Urinary bladder (tissue), 4 donors: ENCODE measurements around the gene NHS. TPM values are rescaled to one million over a fixed set of nuclear protein-coding genes. Genes with fewer than 3 reads are reported as not detected.

ENCODE experiments used
- DNase-seq: peaks from one replicate; pipeline ENCODE4 v3.0.0-alpha.2; 2015; ENCODE audit errors: extremely low spot score
- H3K27ac ChIP-seq: one replicate; pipeline ENCODE4 v1.5.1; 2013; ENCODE audit warnings: low read depth, mild to moderate bottlenecking, moderate library complexity
- H3K36me3 ChIP-seq: one replicate; pipeline ENCODE4 v1.6.1; 2013; ENCODE audit warnings: mild to moderate bottlenecking, moderate library complexity; ENCODE audit not compliant: insufficient read depth
- H3K4me1 ChIP-seq: one replicate; pipeline ENCODE4 v1.6.1; 2013; ENCODE audit warnings: mild to moderate bottlenecking, moderate library complexity; ENCODE audit not compliant: insufficient read depth
- H3K4me3 ChIP-seq: one replicate; pipeline ENCODE4 v1.5.1; 2013; ENCODE audit warnings: low read depth, low read length
- WGBS: extraction: QIAGEN DNeasy Blood & Tissue Kit; methylation state at CpG from one replicate; pipeline ENCODE4 v1.1.7; 2013; 5-methylcytosine and 5-hydroxymethylcytosine counted together
- polyA plus RNA-seq: library from polyadenylated mRNA; stranded (reverse); fragments of 200-250 nt; gene quantifications from one replicate; pipeline ENCODE4 v1.2.3, GENCODE V29; 2013
- total RNA-seq: library from RNA; depleted of rRNA; stranded (reverse); fragments of >200 nt; gene quantifications from one replicate; pipeline ENCODE4 v1.2.3, GENCODE V29; 2014
- donor health status: healthy with polysubstance abuse.
- donor health status: healthy.

The NHS gene
- total and polyA plus RNA-seq, 2 donors = 4.2 to 7.8 TPM

GRCh38 chrX:17605676-17606075 is 230.7 kb downstream of the NHS start:
- no peak overlapping the region for H3K4me3 ChIP-seq
- H3K36me3 ChIP-seq = no peaks in the 10 kb centered on the region
- no peak for DNase-seq
- WGBS = 78% methylated on average over 3 of the region's 3 CpGs
- no peaks in the 10 kb centered on the region for H3K4me1 ChIP-seq
- H3K27ac ChIP-seq = no peak overlapping the region

DNA sequence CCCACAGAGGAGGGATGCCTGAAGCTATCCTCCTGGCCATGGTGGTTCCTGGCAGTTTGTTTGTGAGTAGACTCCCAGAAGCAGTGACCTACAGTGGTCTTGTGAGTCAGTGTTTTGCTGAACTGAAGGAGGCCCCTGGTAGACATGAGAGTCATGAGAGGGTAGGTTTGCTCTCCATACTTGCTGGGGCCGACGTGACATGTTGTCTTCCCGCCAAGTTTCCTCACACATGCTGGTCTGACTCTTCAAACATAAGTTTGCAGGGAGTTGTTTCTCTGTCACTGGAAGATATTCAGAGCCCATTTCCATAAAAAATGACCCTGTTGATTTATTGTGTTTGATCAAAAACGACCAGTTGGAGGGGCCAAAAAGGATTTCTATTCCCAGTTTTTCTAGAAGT is 231.2 kb downstream of the NHS start:
- H3K4me1 ChIP-seq = no peaks in the 10 kb centered on the region
- DNase-seq = no peak

DNA sequence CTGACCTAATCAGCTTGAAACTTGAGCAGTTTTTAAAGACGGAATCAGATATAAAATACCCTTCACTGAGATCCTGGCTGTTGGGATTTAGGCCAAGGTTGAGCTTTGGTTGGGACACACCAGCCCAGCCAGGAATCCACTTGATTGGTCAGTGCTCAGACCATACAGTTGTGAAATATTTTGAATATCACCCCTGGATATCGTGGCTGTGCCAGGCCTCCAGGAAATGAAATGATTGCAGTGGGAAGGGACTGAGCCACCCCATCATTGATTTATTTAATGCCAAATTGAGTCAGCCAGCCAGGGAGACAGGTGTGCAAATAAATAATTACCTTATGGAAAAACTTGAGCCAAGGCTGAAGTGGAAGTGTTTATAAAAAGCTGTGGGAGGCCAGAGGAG is 233.9 kb downstream of the NHS start:
- no peak for DNase-seq
- Histone ChIP-seq H3K4me3 (no peak overlapping the region), H3K36me3 (no peaks in the 10 kb centered on the region), H3K27ac (no peak overlapping the region), H3K4me1 (no peaks in the 10 kb centered on the region)
- WGBS = 76% methylated on average over 2 of the region's 2 CpGs

More for the DNA sequence above, 231.2 kb downstream of the NHS start:
- H3K4me3 ChIP-seq = no peak overlapping the region
- no peak overlapping the region for H3K27ac ChIP-seq
- WGBS = 52% methylated on average over 4 of the region's 4 CpGs
- H3K36me3 ChIP-seq = no peaks in the 10 kb centered on the region

DNA sequence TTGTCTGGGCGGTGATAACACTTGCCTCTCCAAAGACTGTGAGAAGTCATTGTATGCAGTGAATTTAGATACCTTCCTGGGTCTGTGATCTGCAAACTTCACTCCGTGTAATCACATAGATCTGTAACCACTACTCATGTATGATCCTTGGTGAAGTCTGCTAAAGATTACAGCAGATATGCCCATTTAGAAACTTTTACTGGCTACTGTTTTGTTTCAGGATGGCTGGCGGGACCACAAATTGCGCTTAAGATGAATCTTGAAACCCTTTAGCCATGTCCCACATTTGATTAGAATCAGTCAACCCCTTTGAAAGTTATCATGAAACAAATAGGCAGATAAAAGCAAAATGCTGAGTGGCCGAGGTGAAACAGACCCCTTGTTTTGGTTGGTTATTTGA is 235.8 kb downstream of the NHS start:
- no peaks in the 10 kb centered on the region for H3K4me1 ChIP-seq
- H3K27ac ChIP-seq = no peak overlapping the region
- WGBS = 90% methylated on average over 5 of the region's 5 CpGs
- no peak overlapping the region for H3K4me3 ChIP-seq
- H3K36me3 ChIP-seq = no peaks in the 10 kb centered on the region
- no peak for DNase-seq

DNA sequence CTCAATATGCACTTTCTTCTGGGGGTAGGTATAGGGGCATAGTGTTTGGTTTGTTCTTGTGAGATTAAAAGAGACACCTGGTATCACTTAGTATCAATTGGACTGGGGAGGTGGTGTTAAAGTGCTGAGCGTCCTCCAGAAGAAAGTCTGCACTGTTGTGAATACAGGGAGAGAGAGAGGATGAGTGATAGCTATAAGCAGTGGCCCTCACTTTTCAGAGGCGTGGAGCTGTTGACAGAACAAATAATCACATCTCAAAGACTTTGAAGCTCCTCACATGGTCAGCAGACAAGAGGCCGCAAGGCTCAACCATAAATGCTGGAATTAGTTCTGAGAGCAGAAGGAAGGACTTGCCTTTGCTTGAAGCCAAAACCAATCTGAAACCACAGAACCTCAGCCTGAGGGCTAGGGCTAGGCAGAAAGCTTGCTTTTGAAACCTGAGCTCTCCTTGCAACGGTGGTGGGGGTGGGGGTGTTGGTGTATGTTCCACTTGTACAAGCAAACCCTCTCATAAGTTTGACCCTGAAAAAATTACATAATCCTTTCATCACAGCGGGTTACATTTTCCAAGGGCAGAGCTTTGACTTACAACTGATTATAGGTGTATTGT is 239.1 kb downstream of the NHS start:
- no peak overlapping the region for H3K4me3 ChIP-seq
- DNase-seq = no peak
- H3K4me1 ChIP-seq = no peaks in the 10 kb centered on the region
- no peaks in the 10 kb centered on the region for H3K36me3 ChIP-seq
- WGBS = 76% methylated on average over 5 of the region's 5 CpGs
- H3K27ac ChIP-seq = no peak overlapping the region

GRCh38 chrX:17616936-17617335 is 241.9 kb downstream of the NHS start:
- no peak for DNase-seq
- Histone ChIP-seq H3K4me1 (no peaks in the 10 kb centered on the region), H3K27ac (no peak overlapping the region), H3K36me3 (no peaks in the 10 kb centered on the region), H3K4me3 (no peak overlapping the region)
- 76% methylated on average over 9 of the region's 9 CpGs for WGBS

DNA sequence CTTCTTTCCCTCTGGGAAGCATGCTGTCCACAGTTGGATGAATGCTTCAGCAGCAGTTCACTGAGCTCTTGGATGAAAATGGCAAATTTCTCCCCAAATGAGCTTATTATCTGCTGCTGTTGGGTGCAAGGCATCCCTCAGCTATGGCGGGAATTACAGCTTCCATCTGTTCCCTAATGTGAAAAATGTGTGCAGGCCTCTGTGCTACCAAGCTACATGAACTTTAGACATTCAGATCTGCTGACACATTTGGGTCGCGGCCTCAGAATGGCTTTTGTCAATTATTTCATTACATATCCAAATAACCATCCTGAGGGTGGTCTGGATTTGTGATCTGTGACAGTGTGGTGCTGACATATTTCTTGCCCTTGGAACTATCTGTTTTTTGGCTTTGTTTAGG is 242.8 kb downstream of the NHS start:
- no peaks in the 10 kb centered on the region for H3K4me1 ChIP-seq
- no peak for DNase-seq
- no peak overlapping the region for H3K27ac ChIP-seq
- H3K36me3 ChIP-seq = no peaks in the 10 kb centered on the region
- 80% methylated on average over 3 of the region's 3 CpGs for WGBS
- H3K4me3 ChIP-seq = no peak overlapping the region

DNA sequence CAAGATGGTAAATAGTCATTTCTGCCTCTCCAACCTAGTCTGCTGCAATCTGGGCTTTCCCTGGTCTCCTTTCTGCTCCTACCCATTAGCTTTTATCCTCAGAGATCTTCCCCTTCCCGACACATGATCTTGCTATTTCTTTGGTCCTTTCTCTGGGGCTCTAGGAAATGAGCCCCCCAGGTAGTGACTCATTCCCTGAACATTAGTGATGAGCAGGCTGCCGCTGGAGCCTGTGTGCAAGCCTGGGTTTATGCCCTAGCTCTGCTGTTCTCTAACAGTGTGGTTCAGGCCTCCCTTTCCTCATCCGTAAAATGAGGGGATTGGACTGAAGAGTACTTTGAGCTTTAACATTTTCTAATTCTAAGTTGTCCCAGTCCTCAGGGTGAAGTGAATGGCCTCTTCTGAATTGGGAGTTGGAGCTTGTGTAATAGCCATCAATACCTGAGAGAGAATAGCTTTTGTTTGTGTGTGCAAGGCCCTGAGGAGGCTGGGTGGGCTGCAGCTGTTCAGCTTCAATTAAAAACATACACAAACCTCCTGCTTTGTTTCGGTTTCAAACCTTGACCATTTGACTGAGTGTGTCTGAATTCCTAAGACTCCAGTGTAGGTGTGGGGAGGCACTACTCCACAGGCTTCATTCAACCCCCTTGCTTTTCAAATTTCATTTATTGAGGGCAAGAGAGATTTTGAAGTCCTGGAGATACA is 246.7 kb downstream of the NHS start:
- no peak for DNase-seq
- Histone ChIP-seq H3K4me3 (no peak overlapping the region), H3K27ac (no peak overlapping the region), H3K36me3 (no peaks in the 10 kb centered on the region), H3K4me1 (no peaks in the 10 kb centered on the region)
- 91% methylated on average over 4 of the region's 4 CpGs for WGBS

DNA sequence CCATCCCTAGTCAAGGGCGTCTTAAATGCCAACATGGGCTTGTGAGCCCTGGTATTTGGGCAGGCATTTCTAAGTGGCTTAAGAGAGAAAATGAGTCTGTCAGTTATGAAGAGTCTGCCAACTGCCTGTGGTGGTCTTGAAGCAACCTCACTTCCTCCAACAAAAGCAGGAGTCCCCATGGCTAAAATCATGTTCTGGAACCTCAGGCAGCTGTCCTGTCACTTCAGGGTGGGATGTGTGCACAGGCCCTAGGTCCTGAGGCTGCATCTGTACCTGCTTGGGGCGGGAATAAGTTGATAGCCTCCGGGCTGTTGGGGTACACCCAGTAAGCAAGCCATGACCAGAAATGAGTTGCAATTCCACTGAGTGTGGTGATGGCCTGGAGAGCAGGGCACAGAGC is 247.3 kb downstream of the NHS start:
- Histone ChIP-seq H3K36me3 (no peaks in the 10 kb centered on the region), H3K4me1 (no peaks in the 10 kb centered on the region), H3K27ac (no peak overlapping the region), H3K4me3 (no peak overlapping the region)
- WGBS = 93% methylated on average over 3 of the region's 3 CpGs
- DNase-seq = no peak

- Histone ChIP-seq H3K27ac (no peak overlapping the region), H3K4me1 (no peaks in the 10 kb centered on the region)
- 84% methylated on average over 3 of the region's 3 CpGs for WGBS
These were observed 248.8 kb downstream of the NHS start for GRCh38 chrX:17623750-17624149.

DNA sequence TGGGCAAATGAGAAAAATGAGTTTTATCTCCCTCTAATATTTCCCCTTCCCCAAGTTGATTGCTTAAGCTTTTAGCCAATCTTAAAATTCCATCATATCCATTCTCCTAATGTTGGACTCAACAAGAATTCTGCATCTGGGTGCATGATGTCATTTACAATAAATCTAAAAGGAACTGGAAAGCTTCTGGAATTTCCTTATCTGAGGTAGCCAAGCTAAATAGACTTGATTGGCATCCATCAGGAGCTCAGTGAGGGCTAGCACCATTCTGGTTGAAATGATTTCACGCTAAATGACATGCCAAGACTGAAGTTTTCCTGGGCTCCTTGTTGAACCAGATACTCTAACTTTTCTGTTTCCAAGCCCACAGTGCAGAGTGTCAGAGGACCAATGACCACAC is 252.0 kb downstream of the NHS start:
- no peak for DNase-seq
- Histone ChIP-seq H3K4me3 (no peak overlapping the region), H3K27ac (no peak overlapping the region), H3K4me1 (no peaks in the 10 kb centered on the region), H3K36me3 (no peaks in the 10 kb centered on the region)
- WGBS = 91% methylated on average over 1 of the region's 1 CpG

More at GRCh38 chrX:17623750-17624149, 248.8 kb downstream of the NHS start:
- no peaks in the 10 kb centered on the region for H3K36me3 ChIP-seq
- no peak for DNase-seq
- H3K4me3 ChIP-seq = no peak overlapping the region

DNA sequence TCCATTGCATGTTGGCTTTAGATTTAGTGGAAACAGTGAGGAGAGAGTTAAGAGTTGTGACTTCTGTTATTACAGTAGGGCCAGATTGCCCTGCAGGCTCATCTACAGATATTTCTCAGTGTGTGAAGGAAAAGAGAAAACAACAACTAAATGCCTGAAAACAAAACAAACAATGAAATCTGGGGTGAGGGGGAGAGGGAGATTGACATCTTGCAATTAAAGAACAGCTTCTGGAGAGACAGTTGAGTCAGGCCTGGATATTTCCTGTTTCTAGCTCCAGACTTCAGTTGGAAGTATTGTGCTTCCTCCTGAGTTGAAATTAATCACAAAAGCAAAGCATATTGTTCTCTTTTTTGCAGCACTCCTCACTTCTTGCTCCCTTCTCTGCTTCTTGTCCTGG is 254.0 kb downstream of the NHS start:
- no peak for DNase-seq

GRCh38 chrX:17629519-17629918 is 254.5 kb downstream of the NHS start:
- H3K4me1 ChIP-seq = no peaks in the 10 kb centered on the region
- H3K27ac ChIP-seq = no peak overlapping the region
- H3K36me3 ChIP-seq = no peaks in the 10 kb centered on the region
- 77% methylated on average over 1 of the region's 1 CpG for whole genome bisulfite sequencing
- no peak for DNase-seq
- H3K4me3 ChIP-seq = no peak overlapping the region

More for the DNA sequence above, 254.0 kb downstream of the NHS start:
- H3K27ac ChIP-seq = no peak overlapping the region
- H3K4me1 ChIP-seq = no peaks in the 10 kb centered on the region
- H3K4me3 ChIP-seq = no peak overlapping the region
- H3K36me3 ChIP-seq = no peaks in the 10 kb centered on the region

DNA sequence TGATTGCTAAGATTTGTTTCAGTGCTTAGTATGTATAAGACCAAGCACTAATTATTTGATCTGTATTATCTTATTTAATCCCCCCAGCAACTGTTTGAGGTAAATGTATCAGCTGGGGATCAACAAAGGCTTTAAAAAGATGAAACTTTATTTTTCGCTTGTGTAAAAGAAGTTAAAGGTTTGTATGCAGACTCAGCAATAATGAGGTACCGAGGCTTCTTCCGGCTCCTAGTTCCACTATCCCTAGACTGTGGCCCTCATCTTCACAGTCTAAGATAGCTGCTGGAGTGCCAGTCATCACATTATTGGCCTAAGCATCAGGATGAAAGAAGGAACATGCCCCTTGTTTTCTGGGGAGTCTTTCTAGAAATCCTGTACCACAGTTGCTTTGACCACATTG is 256.6 kb downstream of the NHS start:
- Histone ChIP-seq H3K36me3 (no peaks in the 10 kb centered on the region), H3K4me3 (no peak overlapping the region), H3K27ac (no peak overlapping the region), H3K4me1 (no peaks in the 10 kb centered on the region)
- DNase-seq = no peak
- WGBS = 97% methylated on average over 3 of the region's 3 CpGs
